Panc1 (cell line): ENCODE data around the gene CDK5. TPM values are rescaled to one million over a fixed set of nuclear protein-coding genes. Genes with fewer than 3 reads are reported as not detected.

Experiments
- ATAC-seq: fragments of 200-7000 bp; cut with Tn5 transposase; 2 replicates; pipeline ENCODE4 v1.9.1; 2020; ENCODE audit warnings: mild to moderate bottlenecking, moderate library complexity
- BruUV-seq: library from RNA; stranded (reverse); fragments of 400-500 nt; replicated peaks from 2 replicates; lab custom pipeline; 2021; lab: Mats Ljungman, UMichigan
- CTCF ChIA-PET: fragments of 300-600 bp; sonication (Branson Sonifier 250); formaldehyde crosslinking; loops from one replicate; lab custom pipeline; 2022; ENCODE audit warnings: antibody characterized with exemption; lab: Charles Lee
- POLR2A ChIA-PET: fragments of 300-600 bp; sonication (Branson Sonifier 250); formaldehyde crosslinking; loops from one replicate; lab custom pipeline; 2022; ENCODE audit warnings: antibody characterized with exemption; lab: Charles Lee
- DNase-seq: peaks from one replicate; pipeline ENCODE4 v3.0.0-alpha.2; 2010; ENCODE audit warnings: low read depth, low spot score
- H3K27ac ChIP-seq: 2 replicates; pipeline ENCODE4 v1.5.1; 2011; ENCODE audit warnings: mild to moderate bottlenecking, low read length, inconsistent platforms
- H3K27me3 ChIP-seq: fragments of 200-500 bp; sonication (Bioruptor generic); 2 replicates; pipeline ENCODE4 v1.6.0; 2014; ENCODE audit warnings: low read length, inconsistent platforms; ENCODE audit not compliant: control insufficient read depth, insufficient read depth
- H3K36me3 ChIP-seq: fragments of 200-500 bp; sonication (Bioruptor generic); 2 replicates; pipeline ENCODE4 v1.5.1; 2014; ENCODE audit warnings: inconsistent platforms, mild to moderate bottlenecking, low read length, moderate library complexity; ENCODE audit not compliant: control insufficient read depth, insufficient read depth
- H3K4me1 ChIP-seq: 2 replicates; pipeline ENCODE4 v1.5.1; 2011; ENCODE audit warnings: inconsistent platforms, mild to moderate bottlenecking, low read length, moderate library complexity; ENCODE audit not compliant: control insufficient read depth, insufficient read depth
- H3K4me3 ChIP-seq, 2 experiments: 2 replicates each; pipeline ENCODE4 v1.5.1; 2011 to 2012; ENCODE audit warnings: low read depth in 2 of 2, low read length in 2 of 2, mild to moderate bottlenecking in 2 of 2, inconsistent platforms in 1 of 2, moderate library complexity in 1 of 2
- H3K9me3 ChIP-seq: fragments of 200-500 bp; sonication (Bioruptor generic); 2 replicates; pipeline ENCODE4 v1.5.1; 2014; ENCODE audit warnings: low read depth, mild to moderate bottlenecking, inconsistent platforms, low read length, moderate library complexity; ENCODE audit not compliant: control insufficient read depth, insufficient read depth
- CTCF ChIP-seq: fragments of 450-650 bp; IDR thresholded peaks from 2 replicates; pipeline ENCODE4 v1.5.1; 2017; ENCODE audit warnings: mild to moderate bottlenecking
- POLR2AphosphoS5 ChIP-seq: IDR thresholded peaks from 2 replicates; pipeline ENCODE4 v1.6.1; 2012; ENCODE audit warnings: mild to moderate bottlenecking, low read depth, low read length, moderate library complexity
- REST ChIP-seq, 2 experiments: IDR thresholded peaks; 2 replicates each; pipeline ENCODE4 v1.6.1; 2011 to 2012; ENCODE audit warnings: low read depth in 2 of 2, control low read depth in 1 of 2, low read length in 1 of 2, mild to moderate bottlenecking in 1 of 2, moderate library complexity in 1 of 2; ENCODE audit not compliant: insufficient read depth in 1 of 2
- SIN3A ChIP-seq: IDR thresholded peaks from 2 replicates; pipeline ENCODE4 v1.6.1; 2012; ENCODE audit warnings: low read depth, mild to moderate bottlenecking, low read length, moderate library complexity, borderline replicate concordance; ENCODE audit not compliant: insufficient read depth
- TCF7L2 ChIP-seq: IDR thresholded peaks from 2 replicates; pipeline ENCODE4 v1.6.1; 2011; ENCODE audit warnings: mild to moderate bottlenecking, low read depth, low read length, inconsistent platforms
- in situ Hi-C: cut with HindIII; loops from 2 replicates; pipeline ENCODE4 v1.10.0; 2016; ENCODE audit warnings: low sequenced_read_pairs, low pct_unique_long_range_greater_than_20kb
- intact Hi-C: fragments of 100-400 bp; cut with micrococcal nuclease; formaldehyde crosslinking; loops from one replicate; pipeline ENCODE4 v1.10.0; 2022; ENCODE audit not compliant: unreplicated experiment
- total RNA-seq: library from RNA; stranded (reverse); gene quantifications from one replicate; pipeline ENCODE4 v1.2.1, GENCODE V29; 2021; ENCODE audit not compliant: unreplicated experiment

The CDK5 gene
- total RNA-seq, 1 experiment from 2014 or later = 25.6 TPM

GRCh38 chr7:151101621-151102396 lies 44.1 kb upstream of the CDK5 start:
- BruUV-seq = no TSS peak
- TF ChIP-seq TCF7L2 (no peak), POLR2AphosphoS5 (no peak), REST (IDR thresholded peaks at IDR 0.05; ENCODE audit: insufficient read depth in 1 of 2, low read depth in 2 of 2, low read length in 1 of 2) (no peak), SIN3A (no peak), CTCF (no peak)
- no peaks in the 10 kb centered on the region for H3K27me3 ChIP-seq
- H3K36me3 ChIP-seq = no peaks in the 10 kb centered on the region
- no peak overlapping the region for H3K4me3 ChIP-seq
- in situ Hi-C loops (no loop called here), intact Hi-C loops (no loop called here)
- H3K4me1 ChIP-seq = no peaks in the 10 kb centered on the region
- DNase-seq (no peak), ATAC-seq (no peak)
- ChIA-PET POLR2A (no interaction called here), CTCF (no interaction called here)
- H3K27ac ChIP-seq = no peak overlapping the region
- no peaks in the 10 kb centered on the region for H3K9me3 ChIP-seq

- intact Hi-C loops = no loop called here
- Histone ChIP-seq H3K4me3 (no peak overlapping the region), H3K27me3 (no peaks in the 10 kb centered on the region), H3K9me3 (no peaks in the 10 kb centered on the region), H3K27ac (no peak overlapping the region), H3K4me1 (no peaks in the 10 kb centered on the region), H3K36me3 (no peaks in the 10 kb centered on the region)
- POLR2A ChIA-PET = no interaction called here
- DNase-seq (no peak), ATAC-seq (no peak)
- BruUV-seq = no TSS peak
- CTCF ChIA-PET = no interaction called here
- TF ChIP-seq POLR2AphosphoS5 (no peak), TCF7L2 (no peak), CTCF (no peak), REST (IDR thresholded peaks at IDR 0.05; ENCODE audit: insufficient read depth in 1 of 2, low read depth in 2 of 2, low read length in 1 of 2) (no peak), SIN3A (no peak)
- in situ Hi-C loops = no loop called here
These were observed 43.2 kb upstream of the CDK5 start for GRCh38 chr7:151100921-151101320.
